Breast epithelium (tissue), 3 donors: ENCODE measurements around the gene NDUFAF2.

Experiments
- CTCF ChIP-seq, 3 donors: fragments of 450-650 bp; IDR thresholded peaks; one replicate each; pipeline ENCODE4 v1.5.1; 2016 to 2017; ENCODE audit warnings: antibody characterized with exemption in 3 of 3, mild to moderate bottlenecking in 3 of 3, moderate library complexity in 3 of 3
- POLR2A ChIP-seq: fragments of 450-650 bp; IDR thresholded peaks from one replicate; pipeline ENCODE4 v1.6.1; 2016; ENCODE audit warnings: antibody characterized with exemption, mild to moderate bottlenecking, moderate library complexity
- POLR2AphosphoS5 ChIP-seq, 3 donors: sonication (generic); formaldehyde crosslinking; IDR thresholded peaks; one replicate each; pipeline ENCODE4 v1.6.1; 2017; ENCODE audit warnings: antibody characterized with exemption in 3 of 3

- TF ChIP-seq CTCF (IDR thresholded peaks at IDR 0.05) (no peak), POLR2A (no peak), POLR2AphosphoS5 (IDR thresholded peaks at IDR 0.05) (no peak)
These were observed 140.9 kb downstream of the NDUFAF2 start for GRCh38 chr5:61085885-61086284.
